Calu3 (cell line): ENCODE results near the gene DNAI2. TPM values are rescaled to one million over a fixed set of nuclear protein-coding genes. Genes with fewer than 3 reads are reported as not detected.

Experiments used
- BruUV-seq: library from RNA; stranded (reverse); fragments of 400-500 nt; replicated peaks from 2 replicates; lab custom pipeline; 2021; lab: Mats Ljungman, UMichigan
- CTCF ChIA-PET: fragments of 300-600 bp; sonication (Branson Sonifier 250); formaldehyde crosslinking; loops from one replicate; lab custom pipeline; 2022; ENCODE audit warnings: antibody characterized with exemption; lab: Charles Lee
- DNase-seq: peaks from one replicate; pipeline ENCODE4 v3.0.0; 2022
- H3K27ac Mint-ChIP-seq: one replicate; pipeline ENCODE4 v1.8.0; 2022; ENCODE audit warnings: mixed read lengths; ENCODE audit not compliant: unreplicated experiment
- H3K27me3 Mint-ChIP-seq: one replicate; pipeline ENCODE4 v1.8.0; 2022; ENCODE audit warnings: mixed read lengths; ENCODE audit not compliant: unreplicated experiment
- H3K36me3 Mint-ChIP-seq: one replicate; pipeline ENCODE4 v1.8.0; 2022; ENCODE audit warnings: mild to moderate bottlenecking, moderate library complexity, mixed read lengths; ENCODE audit not compliant: insufficient read depth, unreplicated experiment
- H3K4me1 Mint-ChIP-seq: one replicate; pipeline ENCODE4 v1.8.0; 2022; ENCODE audit warnings: mild to moderate bottlenecking, low read depth, mixed read lengths; ENCODE audit not compliant: unreplicated experiment
- H3K4me3 Mint-ChIP-seq: one replicate; pipeline ENCODE4 v1.8.0; 2022; ENCODE audit warnings: mild to moderate bottlenecking, low read depth, moderate library complexity, mixed read lengths; ENCODE audit not compliant: unreplicated experiment
- H3K9me3 Mint-ChIP-seq: one replicate; pipeline ENCODE4 v1.8.0; 2022; ENCODE audit warnings: low read depth, mixed read lengths; ENCODE audit not compliant: unreplicated experiment
- CTCF ChIP-seq: fragments of 200-600 bp; IDR thresholded peaks from one replicate; pipeline ENCODE4 v1.8.0; 2022; ENCODE audit warnings: antibody characterized with exemption; ENCODE audit not compliant: unreplicated experiment
- intact Hi-C: fragments of 100-400 bp; cut with micrococcal nuclease; formaldehyde crosslinking; loops from one replicate; pipeline ENCODE4 v1.10.0; 2022; ENCODE audit not compliant: unreplicated experiment
- total RNA-seq: library from RNA; stranded (reverse); gene quantifications from 2 replicates; pipeline ENCODE4 v1.2.3, GENCODE V29; 2022

The DNAI2 gene
- total RNA-seq, 1 experiment from 2014 or later = not detected

GRCh38 chr17:74318391-74318790 is 44.4 kb downstream of the DNAI2 start:
- Mint-ChIP-seq H3K27ac (no peak overlapping the region), H3K27me3 (peaks cover 66% of the 10 kb centered on the region), H3K36me3 (no peaks in the 10 kb centered on the region), H3K4me1 (no peaks in the 10 kb centered on the region), H3K9me3 (no peaks in the 10 kb centered on the region), H3K4me3 (no peak overlapping the region)
- TF ChIP-seq CTCF = no peak
- intact Hi-C loops = no loop called here
- CTCF ChIA-PET = no interaction called here
- no peak for DNase-seq
- BruUV-seq = no TSS peak

GRCh38 chr17:74324521-74324920 is 50.5 kb downstream of the DNAI2 start:
- Mint-ChIP-seq H3K27me3 (peaks cover 61% of the 10 kb centered on the region), H3K4me1 (no peaks in the 10 kb centered on the region), H3K36me3 (no peaks in the 10 kb centered on the region), H3K27ac (no peak overlapping the region), H3K4me3 (no peak overlapping the region), H3K9me3 (no peaks in the 10 kb centered on the region)
- no peak for DNase-seq
- CTCF ChIA-PET = interaction anchor here (1.5 kb wide), 1 partner anchor 9 kb away, joined by 8 read pairs; no protein-coding TSS in a partner anchor
- no peak for TF ChIP-seq CTCF
- intact Hi-C loops = no loop called here
- no TSS peak for BruUV-seq

GRCh38 chr17:74325376-74325742 is 51.3 kb downstream of the DNAI2 start:
- no peaks in the 10 kb centered on the region for H3K9me3 Mint-ChIP-seq
- DNase-seq = no peak
- no peak overlapping the region for H3K27ac Mint-ChIP-seq
- no peak overlapping the region for H3K4me3 Mint-ChIP-seq
- intact Hi-C loops = no loop called here
- CTCF ChIA-PET = no interaction called here
- H3K27me3 Mint-ChIP-seq = peaks cover 70% of the 10 kb centered on the region
- BruUV-seq = no TSS peak
- H3K36me3 Mint-ChIP-seq = no peaks in the 10 kb centered on the region
- H3K4me1 Mint-ChIP-seq = no peaks in the 10 kb centered on the region
- no peak for TF ChIP-seq CTCF

GRCh38 chr17:74325743-74326379 is 51.8 kb downstream of the DNAI2 start, which contains the start of gene KIF19:
Gene KIF19 (plus strand): TSS chr17:74326226. CDS start chr17:74326350, 124 bp downstream.
- Mint-ChIP-seq H3K4me3 (no peak within 1 kb of the TSS), H3K4me1 (no peaks in the 10 kb centered on the region), H3K27me3 (peaks cover 70% of the 10 kb centered on the region), H3K36me3 (no peaks in the 10 kb centered on the region), H3K9me3 (no peaks in the 10 kb centered on the region), H3K27ac (no peak within 1 kb of the TSS)
- no peak for DNase-seq
- BruUV-seq = no TSS peak
- intact Hi-C loops = no loop called here
- CTCF ChIA-PET = no interaction called here
- no peak for TF ChIP-seq CTCF
